Fibroblast of pulmonary artery (primary cell): ENCODE measurements around the gene TMEM234.
A peak's percentile ranks its signal among the peaks of the same experiment; 100 is the strongest.

Source experiments
- DNase-seq: peaks from one replicate; pipeline ENCODE4 v3.0.0-alpha.2; 2010; ENCODE audit warnings: low read depth
- H3K4me3 ChIP-seq: replicated peaks from 2 replicates; pipeline ENCODE4 v1.5.1; 2011; ENCODE audit warnings: low read depth, mild to moderate bottlenecking, control low read depth, low read length, moderate library complexity
- TF ChIP-seq, protein P1 (sequence below): IDR thresholded peaks from 2 replicates; pipeline ENCODE4 v1.5.1; 2011; ENCODE audit warnings: mild to moderate bottlenecking, control low read depth, low read length, inconsistent platforms; ENCODE audit errors: missing control alignments

TMEM234 gene

DNA sequence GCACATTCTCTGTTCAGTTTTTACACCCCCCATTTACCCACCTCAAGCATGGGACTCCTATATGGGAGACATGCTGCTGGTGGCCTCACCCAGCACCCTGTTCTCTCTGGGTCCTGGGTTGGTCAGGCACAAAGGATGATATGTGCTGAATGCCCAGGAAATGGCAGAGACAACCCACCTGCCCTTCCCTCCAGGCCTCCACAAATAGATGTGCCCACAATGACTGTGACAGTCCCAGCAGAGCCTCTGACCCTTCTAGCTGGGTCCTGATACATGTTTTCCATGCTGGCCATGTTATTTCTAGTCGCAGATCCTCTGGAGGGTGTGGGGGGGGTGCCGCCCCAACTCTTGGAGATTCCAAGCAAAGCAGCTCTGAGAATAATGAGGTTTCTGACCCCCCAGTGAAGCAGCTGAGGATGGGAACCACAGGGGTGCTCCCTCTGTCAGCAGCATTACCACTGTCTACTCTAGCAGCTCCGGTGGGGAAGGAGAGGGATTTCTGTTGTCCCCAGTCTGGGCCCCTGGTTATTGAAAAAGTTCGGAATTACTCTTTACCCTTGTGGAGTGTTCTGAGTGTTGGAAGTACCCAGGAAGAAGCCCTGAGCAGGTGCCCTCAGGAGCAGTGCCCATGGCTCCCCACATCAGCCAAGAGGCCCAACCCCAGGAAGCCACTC is 23.0 kb downstream of the TMEM234 start:
- TF ChIP-seq, protein P1, sequence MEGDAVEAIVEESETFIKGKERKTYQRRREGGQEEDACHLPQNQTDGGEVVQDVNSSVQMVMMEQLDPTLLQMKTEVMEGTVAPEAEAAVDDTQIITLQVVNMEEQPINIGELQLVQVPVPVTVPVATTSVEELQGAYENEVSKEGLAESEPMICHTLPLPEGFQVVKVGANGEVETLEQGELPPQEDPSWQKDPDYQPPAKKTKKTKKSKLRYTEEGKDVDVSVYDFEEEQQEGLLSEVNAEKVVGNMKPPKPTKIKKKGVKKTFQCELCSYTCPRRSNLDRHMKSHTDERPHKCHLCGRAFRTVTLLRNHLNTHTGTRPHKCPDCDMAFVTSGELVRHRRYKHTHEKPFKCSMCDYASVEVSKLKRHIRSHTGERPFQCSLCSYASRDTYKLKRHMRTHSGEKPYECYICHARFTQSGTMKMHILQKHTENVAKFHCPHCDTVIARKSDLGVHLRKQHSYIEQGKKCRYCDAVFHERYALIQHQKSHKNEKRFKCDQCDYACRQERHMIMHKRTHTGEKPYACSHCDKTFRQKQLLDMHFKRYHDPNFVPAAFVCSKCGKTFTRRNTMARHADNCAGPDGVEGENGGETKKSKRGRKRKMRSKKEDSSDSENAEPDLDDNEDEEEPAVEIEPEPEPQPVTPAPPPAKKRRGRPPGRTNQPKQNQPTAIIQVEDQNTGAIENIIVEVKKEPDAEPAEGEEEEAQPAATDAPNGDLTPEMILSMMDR = no peak
- H3K4me3 ChIP-seq = no peak overlapping the region
- DNase-seq = no peak

DNA sequence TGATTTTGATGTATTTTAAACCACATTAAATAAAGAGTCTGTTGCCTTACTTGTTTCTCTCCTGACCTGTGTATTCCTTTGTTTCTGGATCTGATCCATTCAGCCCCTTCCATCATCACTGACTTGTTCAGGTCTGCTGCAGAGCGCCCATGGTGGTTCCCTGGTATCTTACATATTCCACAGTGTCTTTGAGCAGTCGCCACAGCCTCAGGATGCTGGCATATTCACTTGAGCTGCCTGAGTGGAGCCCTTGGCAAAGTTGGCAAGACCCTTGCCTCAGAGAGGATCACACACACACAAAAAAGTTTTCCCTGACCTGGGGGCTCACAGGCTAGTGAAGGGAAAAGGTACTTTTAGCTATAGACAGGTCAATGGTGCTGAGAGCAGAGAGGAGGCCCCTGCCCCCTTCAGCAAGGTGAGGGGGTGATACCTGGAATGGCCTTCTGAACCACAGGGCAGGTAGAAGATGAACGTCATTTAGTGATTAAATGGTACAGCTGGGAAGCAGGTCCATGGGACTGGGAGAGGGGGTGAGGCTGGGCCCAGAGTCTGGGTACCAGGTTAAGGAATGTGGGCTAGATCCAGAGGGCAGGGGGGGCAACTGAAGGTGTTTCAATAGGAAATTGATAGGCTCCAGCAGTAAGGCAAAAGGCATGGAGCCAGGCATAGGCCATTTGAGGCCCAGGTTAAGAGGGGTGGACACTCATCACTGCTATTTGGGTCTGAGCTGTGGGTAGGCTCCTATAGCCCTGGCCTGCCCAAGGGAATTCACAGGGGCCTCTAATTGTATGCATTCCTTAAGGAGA is 23.7 kb downstream of the TMEM234 start:
- no peak overlapping the region for H3K4me3 ChIP-seq
- no peak for DNase-seq
- TF ChIP-seq, protein P1 = no peak

DNA sequence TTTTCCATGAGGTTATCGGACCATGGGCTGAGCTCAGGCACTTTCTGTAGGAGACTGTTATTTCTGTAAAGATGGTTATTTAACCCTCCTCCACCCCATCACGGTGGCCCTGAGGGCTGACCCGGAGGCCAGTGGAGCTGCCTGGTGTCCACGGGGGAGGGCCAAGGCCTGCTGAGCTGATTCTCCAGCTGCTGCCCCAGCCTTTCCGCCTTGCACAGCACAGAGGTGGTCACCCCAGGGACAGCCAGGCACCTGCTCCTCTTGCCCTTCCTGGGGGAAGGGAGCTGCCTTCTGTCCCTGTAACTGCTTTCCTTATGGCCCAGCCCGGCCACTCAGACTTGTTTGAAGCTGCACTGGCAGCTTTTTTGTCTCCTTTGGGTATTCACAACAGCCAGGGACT is 24.3 kb downstream of the TMEM234 start:
- no peak for DNase-seq
- TF ChIP-seq, protein P1 = no peak
- H3K4me3 ChIP-seq = no peak overlapping the region

DNA sequence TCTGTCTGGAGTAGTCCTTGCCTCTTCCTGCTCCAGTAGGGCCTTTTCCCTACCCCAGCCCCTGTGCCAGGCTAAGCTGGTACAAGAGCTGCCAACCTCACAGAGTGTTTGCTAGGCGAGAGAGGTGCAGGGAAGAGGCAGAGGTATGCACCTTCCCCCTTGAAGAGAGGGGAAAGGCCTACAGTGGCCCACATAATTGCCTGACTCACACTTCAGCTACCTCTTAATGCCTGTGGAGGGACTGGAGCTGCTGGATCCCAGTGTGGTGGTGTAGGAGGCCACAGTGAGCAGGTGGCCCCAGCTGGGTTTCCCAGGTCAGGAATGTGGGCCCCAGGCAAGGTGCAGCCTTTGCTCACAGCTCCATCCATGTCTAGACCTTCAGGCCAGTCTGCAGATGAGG is 25.1 kb downstream of the TMEM234 start:
- no peak for DNase-seq
- TF ChIP-seq, protein P1 = no peak
- H3K4me3 ChIP-seq = no peak overlapping the region

DNA sequence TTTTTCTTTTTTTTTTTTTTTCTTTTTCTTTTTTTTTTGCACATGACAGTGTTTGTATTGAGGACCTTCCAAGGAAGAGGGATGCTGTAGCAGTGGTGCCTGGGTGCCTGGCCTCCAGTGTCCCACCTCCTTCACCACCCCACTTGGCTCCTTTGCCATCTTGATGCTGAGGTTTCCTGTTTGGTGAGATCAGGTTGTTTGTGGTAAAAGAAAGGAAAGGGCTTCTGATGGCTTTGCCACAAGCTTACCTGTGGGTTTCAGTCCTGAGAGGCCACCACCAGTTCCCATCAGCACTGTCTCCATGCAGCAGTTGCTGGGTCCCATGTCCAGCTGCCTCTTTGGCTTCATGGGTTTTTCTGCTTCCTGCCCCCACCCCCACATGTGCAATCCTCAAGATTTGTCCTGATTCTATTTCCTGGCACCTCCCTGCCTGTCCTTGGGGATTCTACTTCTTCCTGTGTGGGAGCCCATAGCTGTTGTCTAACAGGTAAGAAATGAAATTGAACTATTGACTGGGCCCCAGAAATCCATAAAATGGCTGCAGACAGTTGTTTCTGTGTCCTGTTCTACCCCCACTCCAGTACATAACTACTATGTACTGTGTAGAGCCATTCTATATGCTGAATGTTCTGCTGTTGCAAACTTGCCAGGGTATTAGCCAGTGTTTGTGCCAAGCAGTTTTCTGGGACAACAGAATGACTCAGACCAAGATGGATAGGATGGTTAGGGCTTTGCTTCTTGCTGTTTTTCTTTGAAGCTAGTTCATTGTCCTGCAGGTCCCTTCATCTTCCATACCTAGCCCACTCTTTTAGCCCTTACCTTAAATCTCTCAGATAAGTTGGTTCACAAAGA is 26.0 kb downstream of the TMEM234 start:
- no peak overlapping the region for H3K4me3 ChIP-seq
- DNase-seq = peak; percentile 36

DNA sequence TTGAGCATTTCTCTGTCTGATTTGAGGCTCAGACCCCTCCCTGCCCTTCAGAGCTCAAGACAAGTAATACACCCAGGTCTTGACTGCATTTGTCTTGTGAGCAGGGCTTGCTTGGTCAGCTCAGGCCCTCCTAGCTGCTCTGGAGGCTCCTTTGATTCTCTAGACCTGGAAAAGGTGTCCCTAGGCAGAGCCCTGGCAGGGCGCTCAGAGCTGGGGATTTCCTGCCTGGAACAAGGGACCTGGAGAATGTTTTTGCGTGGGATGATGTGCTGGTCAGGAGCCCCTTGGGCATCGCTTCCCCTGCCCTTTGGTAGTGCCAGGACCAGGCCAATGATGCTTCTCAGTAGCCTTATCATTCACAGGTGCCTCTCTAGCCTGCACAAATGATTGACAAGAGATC is 26.6 kb downstream of the TMEM234 start:
- H3K4me3 ChIP-seq = no peak overlapping the region
- TF ChIP-seq, protein P1 = no peak
- no peak for DNase-seq

More for the DNA sequence above, 26.0 kb downstream of the TMEM234 start:
- TF ChIP-seq, protein P1 = no peak
